ENCODE data around the gene METTL16.

Gene METTL16

DNA sequence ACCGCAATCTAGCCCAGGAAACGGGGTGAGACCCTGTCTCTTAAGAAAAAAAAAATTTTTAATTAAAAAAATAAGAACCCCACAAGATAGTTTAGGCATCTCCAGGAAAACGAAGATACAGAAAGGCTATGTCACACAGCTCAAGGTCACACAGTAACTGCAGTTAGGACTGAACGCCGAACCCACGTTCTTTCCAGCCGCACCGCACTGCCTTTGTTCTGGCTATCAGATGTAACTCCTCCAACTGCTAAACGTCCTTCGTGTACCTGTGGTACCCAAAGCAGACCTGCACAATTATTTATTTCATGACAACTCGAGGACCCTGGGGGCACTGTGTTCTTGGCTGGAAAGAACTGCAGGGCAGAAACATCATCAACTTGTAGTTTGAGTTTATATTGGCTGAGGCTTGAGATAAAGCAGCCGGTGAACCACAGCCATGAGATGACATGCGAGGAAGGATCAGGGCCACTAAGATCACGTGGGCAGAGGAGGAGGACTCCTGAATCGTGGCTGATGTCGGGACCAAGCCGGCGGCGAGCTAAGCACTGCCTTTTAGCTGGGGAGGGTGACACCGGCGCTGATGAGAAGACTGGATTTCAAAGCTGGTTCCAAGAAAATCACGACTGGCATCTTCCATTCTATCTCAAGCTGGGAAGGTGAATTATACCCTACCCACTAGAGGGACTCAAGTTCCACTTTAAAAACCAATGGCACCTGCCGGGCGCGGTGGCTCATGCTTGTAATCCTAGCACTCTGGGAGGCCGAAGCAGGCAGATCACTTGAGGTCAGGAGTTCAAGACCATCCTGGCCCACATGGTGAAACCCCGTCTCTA lies 90.2 kb downstream of the METTL16 start:
- H3K4me3 ChIP-seq (ENCODE audit: insufficient read depth, low read depth, low read length), result no peak overlapping the region
- WGBS, 2 experiments, result 93 to 94% methylated on average over 25 to 27 of the region's 27 CpGs
- H3K27ac ChIP-seq (ENCODE audit: insufficient read depth, low read depth, low read length, poor library complexity, severe bottlenecking), result no peak overlapping the region
- no peaks in the 10 kb centered on the region for H3K27me3 ChIP-seq (ENCODE audit: control insufficient read depth, insufficient read depth, low read length, poor library complexity, severe bottlenecking)
- H3K4me1 ChIP-seq (ENCODE audit: control insufficient read depth, insufficient read depth, low read length), result peaks cover 3% of the 10 kb centered on the region
- no peaks in the 10 kb centered on the region for H3K9me3 ChIP-seq (ENCODE audit: control insufficient read depth, low read length)
- peaks cover 13% of the 10 kb centered on the region for H3K36me3 ChIP-seq (ENCODE audit: control insufficient read depth, insufficient read depth, low read length)

DNA sequence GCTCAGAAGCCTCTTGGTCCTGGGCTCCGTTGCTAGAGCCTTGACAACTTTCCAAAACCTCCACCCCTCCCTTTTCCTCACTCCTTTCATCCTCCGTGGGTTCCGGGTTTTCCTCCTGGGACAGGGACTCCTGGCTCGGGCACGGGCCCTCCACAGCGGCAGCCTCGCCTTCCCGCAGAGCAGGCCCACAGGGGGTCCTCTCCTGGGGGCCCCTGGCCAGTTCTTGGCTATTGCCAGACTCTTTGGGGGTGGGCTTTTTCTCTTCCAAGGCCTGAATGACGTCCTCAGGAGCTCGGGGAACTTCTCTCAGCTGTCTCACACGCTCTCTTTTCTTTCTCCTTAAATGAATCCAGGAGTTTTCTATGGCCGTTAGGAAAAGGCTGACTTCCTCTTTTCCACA lies 91.5 kb downstream of the METTL16 start:
- Histone ChIP-seq H3K27me3 (ENCODE audit: control insufficient read depth, insufficient read depth, low read length, poor library complexity, severe bottlenecking) (no peaks in the 10 kb centered on the region), H3K27ac (ENCODE audit: insufficient read depth, low read depth, low read length, poor library complexity, severe bottlenecking) (no peak overlapping the region)

DNA sequence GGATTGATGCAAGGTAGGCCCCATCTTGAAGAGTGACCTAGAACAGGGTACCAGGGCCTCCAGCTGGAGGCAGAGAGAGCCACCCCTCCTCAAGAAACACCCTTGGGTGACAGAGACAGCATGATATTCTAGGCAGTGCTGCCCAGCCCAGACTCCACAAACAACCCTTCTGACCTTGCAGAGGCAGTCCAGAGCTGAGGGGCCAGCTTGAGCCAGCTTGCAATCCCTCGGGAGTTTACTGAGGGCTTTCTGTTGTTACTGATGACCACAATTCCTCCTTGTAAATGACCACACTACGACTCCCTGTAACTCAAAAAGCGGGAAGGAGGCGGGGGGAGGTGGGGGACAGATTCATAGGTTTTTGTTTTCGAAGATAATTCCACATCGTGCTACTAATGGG lies 92.2 kb downstream of the METTL16 start:
- Histone ChIP-seq H3K27ac (ENCODE audit: insufficient read depth, low read depth, low read length, poor library complexity, severe bottlenecking) (no peak overlapping the region), H3K4me3 (ENCODE audit: insufficient read depth, low read depth, low read length) (no peak overlapping the region), H3K9me3 (ENCODE audit: control insufficient read depth, low read length) (no peaks in the 10 kb centered on the region), H3K36me3 (ENCODE audit: control insufficient read depth, insufficient read depth, low read length) (peaks cover 15% of the 10 kb centered on the region), H3K27me3 (ENCODE audit: control insufficient read depth, insufficient read depth, low read length, poor library complexity, severe bottlenecking) (no peaks in the 10 kb centered on the region), H3K4me1 (ENCODE audit: control insufficient read depth, insufficient read depth, low read length) (peaks cover 7% of the 10 kb centered on the region)
- WGBS, 2 experiments, result 97 to 99% methylated on average over 6 of the region's 6 CpGs

More for the DNA sequence above, 91.5 kb downstream of the METTL16 start:
- H3K36me3 ChIP-seq (ENCODE audit: control insufficient read depth, insufficient read depth, low read length), result peaks cover 13% of the 10 kb centered on the region
- H3K9me3 ChIP-seq (ENCODE audit: control insufficient read depth, low read length), result no peaks in the 10 kb centered on the region
- H3K4me3 ChIP-seq (ENCODE audit: insufficient read depth, low read depth, low read length), result no peak overlapping the region
- 92 to 94% methylated on average over 12 of the region's 12 CpGs for WGBS, 2 experiments
- H3K4me1 ChIP-seq (ENCODE audit: control insufficient read depth, insufficient read depth, low read length), result peaks cover 7% of the 10 kb centered on the region

DNA sequence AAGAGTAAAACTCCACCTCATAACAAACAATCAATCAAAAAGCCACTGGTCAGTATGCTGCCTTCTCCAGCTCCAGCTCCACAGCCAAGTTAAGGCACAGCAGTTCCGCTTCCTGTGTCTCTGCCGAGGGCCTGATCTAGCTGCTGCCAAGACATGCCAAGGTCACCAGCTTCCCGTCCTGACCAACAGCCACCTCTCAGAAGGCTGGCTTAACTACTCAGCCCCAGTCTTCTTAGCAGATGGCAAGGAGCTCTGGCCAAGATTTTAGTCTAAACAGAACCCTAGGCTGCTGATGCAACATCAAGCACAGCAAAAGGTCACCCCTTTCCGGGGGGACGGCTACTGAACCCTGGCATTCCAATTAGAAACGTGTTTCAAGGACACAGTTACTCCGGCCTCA lies 93.1 kb downstream of the METTL16 start:
- 95 to 98% methylated on average over 7 of the region's 7 CpGs for WGBS, 2 experiments
- Histone ChIP-seq H3K9me3 (ENCODE audit: control insufficient read depth, low read length) (no peaks in the 10 kb centered on the region), H3K4me1 (ENCODE audit: control insufficient read depth, insufficient read depth, low read length) (peaks cover 7% of the 10 kb centered on the region), H3K27me3 (ENCODE audit: control insufficient read depth, insufficient read depth, low read length, poor library complexity, severe bottlenecking) (no peaks in the 10 kb centered on the region), H3K4me3 (ENCODE audit: insufficient read depth, low read depth, low read length) (no peak overlapping the region), H3K27ac (ENCODE audit: insufficient read depth, low read depth, low read length, poor library complexity, severe bottlenecking) (no peak overlapping the region), H3K36me3 (ENCODE audit: control insufficient read depth, insufficient read depth, low read length) (peaks cover 18% of the 10 kb centered on the region)

DNA sequence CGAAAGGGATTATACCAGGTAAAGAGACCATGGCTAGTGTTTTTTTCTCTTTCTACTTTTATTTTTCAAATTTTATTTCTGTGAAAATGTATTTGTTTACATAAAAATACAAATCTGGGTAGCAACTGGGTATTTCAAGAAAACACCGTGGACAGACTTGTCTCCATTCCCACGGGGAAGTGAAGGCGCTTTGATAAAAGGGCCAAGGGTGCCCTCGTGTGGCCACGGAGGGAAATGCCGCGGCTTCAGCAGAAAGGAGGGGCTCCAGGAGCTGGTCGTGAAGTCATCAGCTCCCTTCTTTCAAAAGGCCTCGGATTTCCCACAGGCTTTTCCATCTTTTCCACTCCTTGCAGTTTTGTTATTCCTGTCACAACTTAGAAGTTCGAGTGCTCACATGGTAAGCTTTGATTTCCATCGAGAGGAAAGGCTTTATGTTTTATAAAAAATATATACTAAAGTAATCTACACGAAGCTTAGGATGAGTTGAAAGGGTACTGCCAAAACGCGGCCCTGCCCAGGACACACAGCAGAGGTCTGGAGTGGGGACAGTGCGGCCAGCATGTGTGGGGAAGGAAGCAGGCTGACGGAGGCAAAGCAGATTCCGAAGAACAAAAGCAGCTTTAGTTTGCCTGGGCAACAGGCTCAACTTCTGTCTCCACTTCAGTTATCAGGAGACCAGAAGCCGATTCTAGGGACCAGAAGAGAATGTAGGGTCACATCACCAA lies 95.5 kb downstream of the METTL16 start:
- peak overlapping the region; percentile 86 for H3K27ac ChIP-seq (ENCODE audit: insufficient read depth, low read depth, low read length, poor library complexity, severe bottlenecking)
- H3K27me3 ChIP-seq (ENCODE audit: control insufficient read depth, insufficient read depth, low read length, poor library complexity, severe bottlenecking), result no peaks in the 10 kb centered on the region
- no peaks in the 10 kb centered on the region for H3K9me3 ChIP-seq (ENCODE audit: control insufficient read depth, low read length)
- peaks cover 18% of the 10 kb centered on the region for H3K36me3 ChIP-seq (ENCODE audit: control insufficient read depth, insufficient read depth, low read length)
- no peak overlapping the region for H3K4me3 ChIP-seq (ENCODE audit: insufficient read depth, low read depth, low read length)
- H3K4me1 ChIP-seq (ENCODE audit: control insufficient read depth, insufficient read depth, low read length), result peaks cover 7% of the 10 kb centered on the region
- 37 to 40% methylated on average over 18 of the region's 19 CpGs for WGBS, 2 experiments

DNA sequence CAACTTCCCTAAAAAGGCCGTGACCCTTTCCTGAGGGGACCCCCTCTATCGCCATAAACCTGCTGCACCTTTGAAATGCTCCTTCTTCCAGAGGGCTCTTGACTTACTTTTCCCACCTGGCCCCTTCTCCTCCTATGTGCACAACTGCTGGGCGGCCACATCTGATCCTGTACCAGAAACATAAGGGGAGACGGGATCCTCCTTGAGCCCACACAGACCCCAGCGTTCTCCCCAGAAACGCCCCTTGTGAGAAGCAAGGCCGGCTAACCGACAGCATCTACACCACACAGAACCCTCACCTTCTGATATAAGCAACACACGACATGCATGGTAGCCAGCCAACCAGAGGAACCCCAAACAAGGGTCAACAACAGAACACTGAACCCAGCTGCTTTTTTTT lies 96.6 kb downstream of the METTL16 start:
- WGBS, 2 experiments, result 82 to 84% methylated on average over 9 of the region's 9 CpGs
- H3K36me3 ChIP-seq (ENCODE audit: control insufficient read depth, insufficient read depth, low read length), result peaks cover 17% of the 10 kb centered on the region
- peaks cover 7% of the 10 kb centered on the region for H3K4me1 ChIP-seq (ENCODE audit: control insufficient read depth, insufficient read depth, low read length)
- no peaks in the 10 kb centered on the region for H3K9me3 ChIP-seq (ENCODE audit: control insufficient read depth, low read length)
- H3K27me3 ChIP-seq (ENCODE audit: control insufficient read depth, insufficient read depth, low read length, poor library complexity, severe bottlenecking), result no peaks in the 10 kb centered on the region
- H3K4me3 ChIP-seq (ENCODE audit: insufficient read depth, low read depth, low read length), result no peak overlapping the region
- no peak overlapping the region for H3K27ac ChIP-seq (ENCODE audit: insufficient read depth, low read depth, low read length, poor library complexity, severe bottlenecking)

DNA sequence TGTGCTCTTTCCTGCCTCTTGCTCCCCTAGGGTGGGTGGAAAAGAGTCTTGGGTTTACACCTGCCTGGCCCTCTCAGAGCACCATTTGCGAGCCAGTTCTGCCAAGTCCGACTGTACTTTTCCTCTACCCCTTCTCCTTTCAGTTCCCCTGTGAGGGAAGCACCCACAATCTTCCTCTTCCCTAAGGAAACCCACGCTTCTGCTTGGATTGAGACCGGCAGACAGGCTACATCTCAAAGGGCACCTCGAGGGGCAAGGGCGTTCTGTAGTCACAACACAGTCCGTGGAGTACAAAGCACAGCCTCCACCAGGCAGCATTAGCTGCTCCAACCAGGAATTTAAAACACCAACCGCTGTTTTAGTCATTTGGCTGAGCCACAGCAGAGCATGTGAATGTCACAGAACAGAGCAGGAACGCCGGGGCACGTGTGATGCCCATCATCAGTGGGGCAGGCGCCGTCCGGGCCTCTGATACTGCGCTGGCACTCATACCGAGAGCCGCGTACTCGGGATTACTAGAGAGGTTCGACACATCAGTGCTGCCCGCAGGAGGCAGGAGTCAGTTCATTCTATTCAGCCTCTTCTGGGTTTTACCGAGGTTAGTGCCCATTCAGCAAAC lies 97.1 kb downstream of the METTL16 start:
- WGBS, 2 experiments, result 95 to 97% methylated on average over 22 of the region's 22 CpGs
- H3K4me3 ChIP-seq (ENCODE audit: insufficient read depth, low read depth, low read length), result no peak overlapping the region
- H3K9me3 ChIP-seq (ENCODE audit: control insufficient read depth, low read length), result no peaks in the 10 kb centered on the region
- peaks cover 11% of the 10 kb centered on the region for H3K36me3 ChIP-seq (ENCODE audit: control insufficient read depth, insufficient read depth, low read length)
- no peak overlapping the region for H3K27ac ChIP-seq (ENCODE audit: insufficient read depth, low read depth, low read length, poor library complexity, severe bottlenecking)
- no peaks in the 10 kb centered on the region for H3K27me3 ChIP-seq (ENCODE audit: control insufficient read depth, insufficient read depth, low read length, poor library complexity, severe bottlenecking)
- peaks cover 7% of the 10 kb centered on the region for H3K4me1 ChIP-seq (ENCODE audit: control insufficient read depth, insufficient read depth, low read length)

DNA sequence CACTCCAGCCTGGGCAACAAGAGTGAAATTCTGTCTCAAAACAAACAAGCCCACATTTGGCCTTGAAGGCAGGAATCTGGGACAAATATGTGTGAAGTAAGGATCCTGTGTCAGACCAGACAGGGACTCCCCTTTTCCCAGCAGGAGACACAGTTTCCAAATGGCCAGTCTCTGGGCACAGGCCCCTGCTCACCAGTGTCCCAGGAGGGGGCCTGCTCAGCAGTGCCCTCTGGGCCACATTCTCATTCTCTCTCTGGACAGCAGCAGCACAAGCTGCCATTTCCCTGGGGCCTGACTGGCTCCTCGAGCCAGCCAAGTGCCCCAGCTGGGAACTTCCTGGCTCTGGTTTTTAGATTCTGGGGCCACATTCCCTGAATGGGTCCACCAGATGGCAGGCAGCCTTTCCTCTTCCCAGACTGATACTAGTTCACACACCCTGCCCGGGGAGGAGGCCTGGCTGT lies 99.1 kb downstream of the METTL16 start:
- no peaks in the 10 kb centered on the region for H3K9me3 ChIP-seq (ENCODE audit: control insufficient read depth, low read length)
- H3K4me1 ChIP-seq (ENCODE audit: control insufficient read depth, insufficient read depth, low read length), result peaks cover 7% of the 10 kb centered on the region
- 68 to 75% methylated on average over 2 of the region's 2 CpGs for WGBS, 2 experiments
- H3K27me3 ChIP-seq (ENCODE audit: control insufficient read depth, insufficient read depth, low read length, poor library complexity, severe bottlenecking), result no peaks in the 10 kb centered on the region
- H3K4me3 ChIP-seq (ENCODE audit: insufficient read depth, low read depth, low read length), result no peak overlapping the region
- peaks cover 5% of the 10 kb centered on the region for H3K36me3 ChIP-seq (ENCODE audit: control insufficient read depth, insufficient read depth, low read length)
- no peak overlapping the region for H3K27ac ChIP-seq (ENCODE audit: insufficient read depth, low read depth, low read length, poor library complexity, severe bottlenecking)

DNA sequence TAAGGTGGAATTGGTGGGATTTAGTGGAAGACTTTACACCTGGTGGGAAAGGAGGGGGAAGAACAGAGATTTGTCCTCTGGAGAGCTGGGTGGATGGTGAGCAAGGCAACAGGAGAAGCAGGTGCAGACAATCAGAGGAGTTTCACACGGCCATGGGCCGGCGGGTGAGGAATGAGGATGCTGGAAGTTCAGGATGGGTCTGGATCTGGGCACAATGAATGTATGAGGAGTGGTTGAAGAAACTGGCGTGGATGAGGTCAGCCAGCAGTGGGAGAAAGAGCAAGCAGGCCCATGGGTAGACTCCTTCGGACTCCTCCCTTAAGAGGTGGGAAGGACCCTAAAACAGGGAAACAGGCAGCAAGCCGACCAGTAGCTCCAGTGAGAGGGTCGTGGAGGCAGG lies 100.7 kb downstream of the METTL16 start:
- H3K27ac ChIP-seq (ENCODE audit: insufficient read depth, low read depth, low read length, poor library complexity, severe bottlenecking), result no peak overlapping the region
- no peaks in the 10 kb centered on the region for H3K9me3 ChIP-seq (ENCODE audit: control insufficient read depth, low read length)
- peaks cover 5% of the 10 kb centered on the region for H3K36me3 ChIP-seq (ENCODE audit: control insufficient read depth, insufficient read depth, low read length)
- H3K4me3 ChIP-seq (ENCODE audit: insufficient read depth, low read depth, low read length), result no peak overlapping the region
- no peaks in the 10 kb centered on the region for H3K27me3 ChIP-seq (ENCODE audit: control insufficient read depth, insufficient read depth, low read length, poor library complexity, severe bottlenecking)
- peaks cover 5% of the 10 kb centered on the region for H3K4me1 ChIP-seq (ENCODE audit: control insufficient read depth, insufficient read depth, low read length)
- WGBS, 2 experiments, result 95% methylated on average over 7 of the region's 7 CpGs
